A673 (cell line): ENCODE measurements around the gene OR2F2. TPM values are rescaled to one million over a fixed set of nuclear protein-coding genes. Genes with fewer than 3 reads are reported as not detected.

ENCODE experiments used
- BruUV-seq: library from RNA; stranded (reverse); fragments of 400-500 nt; replicated peaks from 2 replicates; lab custom pipeline; 2021; lab: Mats Ljungman, UMichigan
- CTCF ChIA-PET: fragments of 300-600 bp; sonication (Branson Sonifier 250); formaldehyde crosslinking; loops from one replicate; lab custom pipeline; 2022; ENCODE audit warnings: antibody characterized with exemption; lab: Charles Lee
- POLR2A ChIA-PET: fragments of 300-600 bp; sonication (Branson Sonifier 250); formaldehyde crosslinking; loops from one replicate; lab custom pipeline; 2022; ENCODE audit warnings: antibody characterized with exemption; ENCODE audit not compliant: low non-redundant PET; lab: Charles Lee
- DNase-seq: peaks from one replicate; pipeline ENCODE4 v3.0.0-alpha.2; 2015; ENCODE audit warnings: low spot score
- H3K27ac ChIP-seq: fragments of 200-600 bp; sonication (generic); 2 replicates; pipeline ENCODE4 v1.5.1; 2016; ENCODE audit warnings: mixed run types, low read depth, mild to moderate bottlenecking, mixed read lengths, antibody characterized with exemption, low read length; ENCODE audit not compliant: poor library complexity, severe bottlenecking
- H3K27me3 ChIP-seq: fragments of 200-600 bp; sonication (generic); replicated peaks from 2 replicates; pipeline ENCODE4 v1.6.1; 2017; ENCODE audit warnings: mixed run types, low read depth, mild to moderate bottlenecking, mixed read lengths, antibody characterized with exemption, low read length; ENCODE audit not compliant: insufficient read depth, poor library complexity
- H3K36me3 ChIP-seq: fragments of 200-600 bp; sonication (generic); 2 replicates; pipeline ENCODE4 v1.6.1; 2016; ENCODE audit warnings: mixed run types, mild to moderate bottlenecking, mixed read lengths, antibody characterized with exemption, low read length; ENCODE audit not compliant: insufficient read depth, poor library complexity, severe bottlenecking
- H3K4me1 ChIP-seq: fragments of 200-600 bp; sonication (generic); 2 replicates; pipeline ENCODE4 v1.6.1; 2017; ENCODE audit warnings: mixed run types, mild to moderate bottlenecking, mixed read lengths, antibody characterized with exemption, low read length; ENCODE audit not compliant: insufficient read depth, poor library complexity, severe bottlenecking
- H3K4me3 ChIP-seq: fragments of 200-600 bp; sonication (generic); 2 replicates; pipeline ENCODE4 v1.5.1; 2016; ENCODE audit warnings: low read depth, mixed run types, mild to moderate bottlenecking, mixed read lengths, low read length; ENCODE audit not compliant: poor library complexity, severe bottlenecking
- H3K9me3 ChIP-seq: fragments of 200-600 bp; sonication (generic); 2 replicates; pipeline ENCODE4 v1.6.1; 2016; ENCODE audit warnings: mixed run types, low read depth, mild to moderate bottlenecking, mixed read lengths, antibody characterized with exemption, low read length; ENCODE audit not compliant: poor library complexity, severe bottlenecking
- CTCF ChIP-seq: fragments of 300-800, 200-600 bp; sonication (generic); conservative IDR thresholded peaks from 2 replicates; pipeline ENCODE4 v1.5.1; 2017; ENCODE audit warnings: low read depth, mild to moderate bottlenecking, antibody characterized with exemption, low read length, moderate library complexity, mixed read lengths
- EZH2 ChIP-seq: fragments of 200-600 bp; sonication (generic); IDR thresholded peaks from 2 replicates; pipeline ENCODE4 v1.6.1; 2017; ENCODE audit warnings: borderline replicate concordance, low read depth, mild to moderate bottlenecking, mixed read lengths, antibody characterized with exemption, low read length; ENCODE audit not compliant: poor library complexity, severe bottlenecking
- intact Hi-C: fragments of 100-400 bp; cut with micrococcal nuclease; formaldehyde crosslinking; loops from one replicate; pipeline ENCODE4 v1.10.0; 2022; ENCODE audit not compliant: unreplicated experiment
- total RNA-seq: library from RNA; stranded (reverse); gene quantifications from 2 replicates; pipeline ENCODE4 v1.2.3, GENCODE V29; 2021

The OR2F2 gene
- total RNA-seq, 1 experiment from 2014 or later = not detected

DNA sequence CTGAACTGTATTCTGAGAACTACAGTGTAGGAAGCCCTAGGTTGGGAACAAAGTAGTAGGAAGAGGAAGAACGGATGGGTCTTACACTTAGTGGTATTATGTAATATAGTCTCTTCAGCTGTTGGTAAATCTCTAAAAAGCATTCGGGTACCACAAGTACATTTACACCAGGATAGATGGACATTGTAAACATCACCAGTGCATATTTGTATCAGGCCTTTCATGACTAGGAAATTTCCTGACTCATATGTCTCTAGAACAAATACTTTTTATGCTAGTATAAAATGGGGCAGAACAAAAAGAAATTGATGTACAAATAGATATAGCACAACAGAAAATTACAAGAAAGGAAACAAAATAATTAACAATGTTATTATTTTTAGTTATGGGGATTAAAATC, 43.6 kb downstream of the OR2F2 start:
- no TSS peak for BruUV-seq
- Histone ChIP-seq H3K9me3 (no peaks in the 10 kb centered on the region), H3K36me3 (no peaks in the 10 kb centered on the region), H3K4me3 (no peak overlapping the region), H3K27me3 (no peaks in the 10 kb centered on the region), H3K27ac (no peak overlapping the region), H3K4me1 (no peaks in the 10 kb centered on the region)
- intact Hi-C loops = no loop called here
- ChIA-PET POLR2A (no interaction called here), CTCF (no interaction called here)
- DNase-seq = no peak
- no peak for TF ChIP-seq EZH2
- no peak for TF ChIP-seq CTCF

- TF ChIP-seq EZH2 (no peak), CTCF (no peak)
- POLR2A ChIA-PET = no interaction called here
- BruUV-seq = no TSS peak
- no peaks in the 10 kb centered on the region for H3K36me3 ChIP-seq
- no peaks in the 10 kb centered on the region for H3K27me3 ChIP-seq
- no peak overlapping the region for H3K4me3 ChIP-seq
- peak; percentile 69 for DNase-seq
- H3K4me1 ChIP-seq = no peaks in the 10 kb centered on the region
- no peaks in the 10 kb centered on the region for H3K9me3 ChIP-seq
- CTCF ChIA-PET = interaction anchor here (0.6 kb wide), 1 partner anchor 1501 kb away, joined by 7 read pairs; no protein-coding TSS in a partner anchor
- H3K27ac ChIP-seq = no peak overlapping the region
- intact Hi-C loops = no loop called here
Measured at GRCh38 chr7:143979359-143979758, 44.3 kb downstream of the OR2F2 start.

GRCh38 chr7:143979998-143980397, 45.0 kb downstream of the OR2F2 start:
- no peaks in the 10 kb centered on the region for H3K9me3 ChIP-seq
- H3K4me3 ChIP-seq = no peak overlapping the region
- DNase-seq = peak; percentile 4
- no peaks in the 10 kb centered on the region for H3K36me3 ChIP-seq
- no peaks in the 10 kb centered on the region for H3K27me3 ChIP-seq
- ChIA-PET POLR2A (no interaction called here), CTCF (interaction anchor here (0.6 kb wide), 1 partner anchor 1502 kb away, joined by 7 read pairs; no protein-coding TSS in a partner anchor)
- TF ChIP-seq CTCF (no peak), EZH2 (no peak)
- H3K27ac ChIP-seq = no peak overlapping the region
- intact Hi-C loops = no loop called here
- BruUV-seq = no TSS peak
- no peaks in the 10 kb centered on the region for H3K4me1 ChIP-seq
